ENCODE data around the gene ATP1A1. TPM values are rescaled to one million over a fixed set of nuclear protein-coding genes. Genes with fewer than 3 reads are reported as not detected.

Gene ATP1A1
- total RNA-seq, 1 donor from 2014 or later: 78.4 TPM

GRCh38 chr1:116367256-116367945 is 5.6 kb upstream of the ATP1A1 start:
- peaks cover 4% of the 10 kb centered on the region for H3K9me3 Mint-ChIP-seq (ENCODE audit: unreplicated experiment)
- H3K27me3 Mint-ChIP-seq (ENCODE audit: unreplicated experiment): peaks cover 2% of the 10 kb centered on the region
- no peak for DNase-seq
- no peaks in the 10 kb centered on the region for H3K36me3 Mint-ChIP-seq (ENCODE audit: unreplicated experiment)
- no peaks in the 10 kb centered on the region for H3K4me1 Mint-ChIP-seq (ENCODE audit: low read depth, unreplicated experiment)
- no peak overlapping the region for H3K27ac Mint-ChIP-seq (ENCODE audit: unreplicated experiment)
- H3K4me3 Mint-ChIP-seq (ENCODE audit: unreplicated experiment): no peak overlapping the region
- TF ChIP-seq CTCF (IDR thresholded peaks at IDR 0.05; ENCODE audit: partially characterized antibody, unreplicated experiment): no peak

GRCh38 chr1:116368241-116368640 is 4.8 kb upstream of the ATP1A1 start:
- DNase-seq: no peak
- H3K9me3 Mint-ChIP-seq (ENCODE audit: unreplicated experiment): peaks cover 6% of the 10 kb centered on the region
- H3K27me3 Mint-ChIP-seq (ENCODE audit: unreplicated experiment): peaks cover 2% of the 10 kb centered on the region
- H3K4me1 Mint-ChIP-seq (ENCODE audit: low read depth, unreplicated experiment): no peaks in the 10 kb centered on the region
- no peak overlapping the region for H3K4me3 Mint-ChIP-seq (ENCODE audit: unreplicated experiment)
- H3K27ac Mint-ChIP-seq (ENCODE audit: unreplicated experiment): no peak overlapping the region
- TF ChIP-seq CTCF (IDR thresholded peaks at IDR 0.05; ENCODE audit: partially characterized antibody, unreplicated experiment): no peak
- H3K36me3 Mint-ChIP-seq (ENCODE audit: unreplicated experiment): no peaks in the 10 kb centered on the region

GRCh38 chr1:116370181-116370580 is 2.9 kb upstream of the ATP1A1 start:
- no peak for DNase-seq
- Mint-ChIP-seq H3K27me3 (ENCODE audit: unreplicated experiment) (peaks cover 2% of the 10 kb centered on the region), H3K4me1 (ENCODE audit: low read depth, unreplicated experiment) (peaks cover 7% of the 10 kb centered on the region), H3K4me3 (ENCODE audit: unreplicated experiment) (no peak overlapping the region), H3K9me3 (ENCODE audit: unreplicated experiment) (peaks cover 14% of the 10 kb centered on the region), H3K27ac (ENCODE audit: unreplicated experiment) (no peak overlapping the region), H3K36me3 (ENCODE audit: unreplicated experiment) (no peaks in the 10 kb centered on the region)
- TF ChIP-seq CTCF (IDR thresholded peaks at IDR 0.05; ENCODE audit: partially characterized antibody, unreplicated experiment): no peak

GRCh38 chr1:116371752-116372151 is 1.3 kb upstream of the ATP1A1 start:
- Mint-ChIP-seq H3K36me3 (ENCODE audit: unreplicated experiment) (no peaks in the 10 kb centered on the region), H3K27ac (ENCODE audit: unreplicated experiment) (no peak overlapping the region), H3K4me3 (ENCODE audit: unreplicated experiment) (peak overlapping the region; percentile 49), H3K9me3 (ENCODE audit: unreplicated experiment) (peaks cover 14% of the 10 kb centered on the region), H3K27me3 (ENCODE audit: unreplicated experiment) (peaks cover 2% of the 10 kb centered on the region), H3K4me1 (ENCODE audit: low read depth, unreplicated experiment) (peaks cover 15% of the 10 kb centered on the region)
- DNase-seq: no peak
- TF ChIP-seq CTCF (IDR thresholded peaks at IDR 0.05; ENCODE audit: partially characterized antibody, unreplicated experiment): no peak

- no peak for DNase-seq
- Mint-ChIP-seq H3K4me1 (ENCODE audit: low read depth, unreplicated experiment) (peaks cover 17% of the 10 kb centered on the region), H3K4me3 (ENCODE audit: unreplicated experiment) (peak overlapping the region; percentile 84), H3K9me3 (ENCODE audit: unreplicated experiment) (peaks cover 14% of the 10 kb centered on the region), H3K27ac (ENCODE audit: unreplicated experiment) (no peak overlapping the region), H3K36me3 (ENCODE audit: unreplicated experiment) (no peaks in the 10 kb centered on the region), H3K27me3 (ENCODE audit: unreplicated experiment) (peaks cover 2% of the 10 kb centered on the region)
- TF ChIP-seq CTCF (IDR thresholded peaks at IDR 0.05; ENCODE audit: partially characterized antibody, unreplicated experiment): no peak
These were observed 853 bp upstream of the ATP1A1 start for GRCh38 chr1:116372191-116372590.

Measured in glutamatergic neuron (in vitro differentiated cells).